ENCODE results near the gene RNPS1.

RNPS1 gene

GRCh38 chr16:2208772-2209171, 59.2 kb downstream of the RNPS1 start:
- no peak for TF ChIP-seq JUND (IDR thresholded peaks at IDR 0.05; ENCODE audit: low read depth)
- no peak for DNase-seq (ENCODE audit: low read depth in 1 of 2, low spot score in 1 of 2)
- in situ Hi-C loops (cut with HindIII; ENCODE audit: low pct_unique_long_range_greater_than_20kb, low sequenced_read_pairs) = no loop called here

GRCh38 chr16:2208308-2208707, 59.6 kb downstream of the RNPS1 start:
- in situ Hi-C loops (cut with HindIII; ENCODE audit: low pct_unique_long_range_greater_than_20kb, low sequenced_read_pairs) = no loop called here
- TF ChIP-seq JUND (IDR thresholded peaks at IDR 0.05; ENCODE audit: low read depth) = no peak
- DNase-seq (ENCODE audit: low read depth in 1 of 2, low spot score in 1 of 2) = no peak

DNA sequence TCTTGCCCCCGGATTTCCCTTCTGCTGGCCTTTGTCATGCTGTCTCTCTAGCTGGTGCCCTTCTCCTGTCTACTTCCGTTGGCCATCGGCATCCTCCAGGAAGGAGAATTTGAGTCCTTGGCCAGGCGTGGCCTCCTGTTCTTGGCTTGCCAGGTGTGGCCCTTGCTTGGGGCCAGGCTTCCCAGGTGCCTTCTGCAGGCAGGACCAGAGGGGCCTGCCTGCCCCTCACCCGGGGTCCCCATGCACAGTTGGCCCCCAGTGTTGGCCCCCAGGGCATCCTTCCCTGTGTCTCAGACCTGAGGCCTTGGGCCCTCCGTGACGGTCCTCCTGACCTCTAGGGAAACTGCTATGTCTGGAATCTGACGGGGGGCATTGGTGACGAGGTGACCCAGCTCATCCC, 60.1 kb downstream of the RNPS1 start:
- in situ Hi-C loops (cut with HindIII; ENCODE audit: low pct_unique_long_range_greater_than_20kb, low sequenced_read_pairs) = no loop called here
- no peak for DNase-seq (ENCODE audit: low read depth in 1 of 2, low spot score in 1 of 2)

DNA sequence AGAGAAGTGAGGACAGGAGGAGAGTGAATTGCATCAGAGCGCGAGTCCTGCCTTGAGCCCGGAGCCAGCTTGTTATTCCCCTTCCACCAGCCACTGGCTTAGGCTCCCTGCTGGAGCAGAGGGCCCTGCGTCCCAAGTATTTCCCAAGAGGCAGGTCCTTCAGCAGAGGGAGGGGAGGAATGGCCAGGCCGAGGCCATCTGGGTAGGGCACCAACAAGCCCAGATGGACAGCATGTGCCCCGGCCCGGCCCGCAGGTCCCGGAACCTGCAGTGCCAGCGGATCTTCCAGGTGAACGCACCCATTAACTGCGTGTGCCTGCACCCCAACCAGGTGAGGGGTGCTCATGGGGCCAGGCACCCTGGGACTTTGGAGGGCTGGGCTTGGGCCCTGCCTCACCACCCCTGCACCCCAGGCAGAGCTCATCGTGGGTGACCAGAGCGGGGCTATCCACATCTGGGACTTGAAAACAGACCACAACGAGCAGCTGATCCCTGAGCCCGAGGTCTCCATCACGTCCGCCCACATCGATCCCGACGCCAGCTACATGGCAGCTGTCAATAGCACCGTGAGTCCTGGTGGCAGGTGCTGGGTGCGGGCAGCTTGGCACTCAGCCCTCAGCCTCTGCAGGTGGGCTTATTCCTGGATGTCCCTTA, 61.0 kb downstream of the RNPS1 start:
- no peak for TF ChIP-seq JUND (IDR thresholded peaks at IDR 0.05; ENCODE audit: low read depth)
- DNase-seq (ENCODE audit: low read depth in 1 of 2, low spot score in 1 of 2) = no peak
- in situ Hi-C loops (cut with HindIII; ENCODE audit: low pct_unique_long_range_greater_than_20kb, low sequenced_read_pairs) = no loop called here

More for the DNA sequence above, 60.1 kb downstream of the RNPS1 start:
- TF ChIP-seq JUND (IDR thresholded peaks at IDR 0.05; ENCODE audit: low read depth) = no peak

- no peak for DNase-seq (ENCODE audit: low read depth in 1 of 2, low spot score in 1 of 2)
- no peak for TF ChIP-seq JUND (IDR thresholded peaks at IDR 0.05; ENCODE audit: low read depth)
- in situ Hi-C loops (cut with HindIII; ENCODE audit: low pct_unique_long_range_greater_than_20kb, low sequenced_read_pairs) = no loop called here
Measured at GRCh38 chr16:2206420-2206779, 61.5 kb downstream of the RNPS1 start.

GRCh38 chr16:2205967-2206313, 62.0 kb downstream of the RNPS1 start:
- DNase-seq (ENCODE audit: low read depth in 1 of 2, low spot score in 1 of 2) = no peak
- no peak for TF ChIP-seq JUND (IDR thresholded peaks at IDR 0.05; ENCODE audit: low read depth)
- in situ Hi-C loops (cut with HindIII; ENCODE audit: low pct_unique_long_range_greater_than_20kb, low sequenced_read_pairs) = no loop called here

GRCh38 chr16:2205104-2205966, 62.6 kb downstream of the RNPS1 start, which contains the start of gene MLST8:
Gene MLST8, plus strand, starts transcription at chr16:2205454. Its CDS starts 632 bp downstream, at chr16:2206086.
- TF ChIP-seq JUND (IDR thresholded peaks at IDR 0.05; ENCODE audit: low read depth) = no peak
- DNase-seq (ENCODE audit: low read depth in 1 of 2, low spot score in 1 of 2) = peak; percentile 92 to 98
- in situ Hi-C loops (cut with HindIII; ENCODE audit: low pct_unique_long_range_greater_than_20kb, low sequenced_read_pairs) = no loop called here

DNA sequence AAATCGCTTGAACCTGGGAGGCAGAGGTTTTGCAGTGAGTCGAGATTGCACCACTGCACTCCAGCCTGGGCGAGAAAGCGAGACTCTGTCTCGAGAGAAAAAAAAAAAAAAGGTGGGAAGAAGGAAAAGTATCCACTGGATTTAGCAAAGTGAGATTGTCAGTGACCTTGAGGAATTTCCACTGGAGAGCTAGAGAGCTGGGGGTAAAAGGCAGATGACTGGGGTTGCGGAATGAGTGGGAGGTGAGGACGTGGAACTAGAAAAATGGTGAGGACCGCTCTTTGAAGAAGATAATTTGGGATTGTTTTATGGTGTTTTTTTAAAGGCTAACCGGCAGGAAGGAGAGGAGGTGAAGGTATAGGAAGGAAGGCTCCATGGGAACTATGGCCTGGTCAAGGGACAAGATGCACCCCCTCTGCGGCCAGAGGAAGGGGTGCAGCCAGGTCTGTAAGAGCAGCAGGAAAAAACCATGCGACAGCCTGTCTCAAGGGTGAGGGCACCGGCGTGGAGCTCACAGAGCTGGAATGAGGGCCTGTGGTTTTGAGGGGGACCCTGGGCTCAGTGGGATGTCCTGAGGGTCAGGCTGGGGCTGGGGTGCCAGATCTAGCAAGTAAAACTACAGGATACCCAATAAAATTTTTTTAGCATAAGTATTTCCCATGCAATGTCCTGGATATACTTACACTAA, 63.4 kb downstream of the RNPS1 start:
- no peak for TF ChIP-seq JUND (IDR thresholded peaks at IDR 0.05; ENCODE audit: low read depth)
- DNase-seq (ENCODE audit: low read depth in 1 of 2, low spot score in 1 of 2) = no peak
- in situ Hi-C loops (cut with HindIII; ENCODE audit: low pct_unique_long_range_greater_than_20kb, low sequenced_read_pairs) = no loop called here

All from T47D (cell line).